CD4-positive, CD25-positive, alpha-beta regulatory T cell (primary cell): ENCODE measurements around the gene RAB44. TPM values are rescaled to one million over a fixed set of nuclear protein-coding genes. Genes with fewer than 3 reads are reported as not detected.
"Not testable (repeated sequence)": the region's sequence is repeated elsewhere in the genome, so short reads cannot be mapped to it uniquely, and the experiment has no call there.

Experiments
- ATAC-seq, 2 donors: fragments of 150-1000 bp; cut with Tn5 transposase; one replicate each; pipeline ENCODE4 v1.10.0; 2021; ENCODE audit warnings: low read depth in 2 of 2, moderate number of reproducible peaks in 2 of 2, moderate library complexity in 1 of 2
- DNase-seq, 3 donors: peaks; one replicate each; pipeline versions ENCODE4 v3.0.0 to v3.0.0-alpha.2; 2012 to 2022; ENCODE audit warnings: mixed read lengths in 1 of 3
- H3K27ac ChIP-seq: one replicate; pipeline ENCODE4 v1.7.0; 2013; ENCODE audit warnings: mild to moderate bottlenecking, low read length; ENCODE audit not compliant: insufficient read depth, poor library complexity, severe bottlenecking
- H3K27me3 ChIP-seq: one replicate; pipeline ENCODE4 v1.7.0; 2013; ENCODE audit warnings: low read length; ENCODE audit not compliant: control insufficient read depth, insufficient read depth
- H3K36me3 ChIP-seq: one replicate; pipeline ENCODE4 v1.7.0; 2013; ENCODE audit warnings: mild to moderate bottlenecking, low read length, moderate library complexity; ENCODE audit not compliant: control insufficient read depth, insufficient read depth
- H3K4me1 ChIP-seq: 2 replicates; pipeline ENCODE4 v1.7.0; 2013; ENCODE audit warnings: mild to moderate bottlenecking, low read length; ENCODE audit not compliant: insufficient read depth, control insufficient read depth, poor library complexity, severe bottlenecking
- H3K4me3 ChIP-seq: one replicate; pipeline ENCODE4 v1.7.0; 2013; ENCODE audit warnings: low read depth, mild to moderate bottlenecking, low read length, moderate library complexity
- H3K9me3 ChIP-seq, 2 experiments: 1 replicate in 1 of 2; 2 replicates in 1 of 2; pipeline ENCODE4 v1.7.0; 2013; ENCODE audit warnings: low read length in 2 of 2, mild to moderate bottlenecking in 1 of 2, moderate library complexity in 1 of 2; ENCODE audit not compliant: control insufficient read depth in 2 of 2
- H3K27ac Mint-ChIP-seq, 3 donors: one replicate each; pipeline ENCODE4 v1.8.0; 2020 to 2022; ENCODE audit warnings: mild to moderate bottlenecking in 3 of 3, mixed read lengths in 3 of 3, moderate library complexity in 2 of 3
- H3K27me3 Mint-ChIP-seq: one replicate; pipeline ENCODE4 v1.8.0; 2022; ENCODE audit warnings: mild to moderate bottlenecking, mixed read lengths
- H3K36me3 Mint-ChIP-seq: one replicate; pipeline ENCODE4 v1.8.0; 2020; ENCODE audit warnings: mixed read lengths
- H3K4me1 Mint-ChIP-seq, 4 donors: one replicate each; pipeline ENCODE4 v1.8.0; 2020 to 2022; ENCODE audit warnings: mixed read lengths in 4 of 4, mild to moderate bottlenecking in 1 of 4
- H3K4me3 Mint-ChIP-seq, 4 donors: one replicate each; pipeline ENCODE4 v1.8.0; 2020 to 2022; ENCODE audit warnings: mild to moderate bottlenecking in 4 of 4, mixed read lengths in 4 of 4, moderate library complexity in 3 of 4
- H3K9me3 Mint-ChIP-seq, 7 donors: one replicate each; pipeline ENCODE4 v1.8.0; 2020 to 2022; ENCODE audit warnings: mixed read lengths in 7 of 7, mild to moderate bottlenecking in 3 of 7, moderate library complexity in 2 of 7
- polyA plus RNA-seq, 4 donors: library from polyadenylated mRNA; unstranded; fragments of 300-500 nt; fragmentation: Illumina TruSeq; gene quantifications; one replicate each; pipeline ENCODE4 v1.2.3, GENCODE V29; 2021
- total RNA-seq: library from RNA; stranded (reverse); gene quantifications from one replicate; pipeline ENCODE4 v1.2.3, GENCODE V29; 2022

The RAB44 gene
- total and polyA plus RNA-seq, 5 donors from 2014 or later, result 0.27 TPM; not detected in 4

GRCh38 chr6:36700831-36701230 lies 3.2 kb downstream of the RAB44 start:
- no peaks in the 10 kb centered on the region for H3K4me1 ChIP-seq
- no peak overlapping the region for H3K27ac ChIP-seq
- H3K9me3 Mint-ChIP-seq, result no peaks in the 10 kb centered on the region
- H3K4me3 ChIP-seq, result no peak overlapping the region
- DNase-seq (no peak), ATAC-seq (no peak)
- H3K27me3 ChIP-seq, result no peaks in the 10 kb centered on the region
- H3K27me3 Mint-ChIP-seq, result peaks cover 4% of the 10 kb centered on the region
- H3K4me1 Mint-ChIP-seq, result no peaks in the 10 kb centered on the region
- no peaks in the 10 kb centered on the region for H3K36me3 Mint-ChIP-seq
- H3K36me3 ChIP-seq, result no peaks in the 10 kb centered on the region
- H3K27ac Mint-ChIP-seq, result no peak overlapping the region
- H3K4me3 Mint-ChIP-seq, result no peak overlapping the region
- H3K9me3 ChIP-seq, result no peaks in the 10 kb centered on the region

- Histone ChIP-seq H3K4me1 (no peaks in the 10 kb centered on the region), H3K4me3 (no peak overlapping the region), H3K36me3 (no peaks in the 10 kb centered on the region), H3K27me3 (no peaks in the 10 kb centered on the region), H3K9me3 (no peaks in the 10 kb centered on the region), H3K27ac (no peak overlapping the region)
- Mint-ChIP-seq H3K27ac (no peak overlapping the region), H3K9me3 (no peaks in the 10 kb centered on the region), H3K4me3 (no peak overlapping the region), H3K4me1 (no peaks in the 10 kb centered on the region), H3K36me3 (no peaks in the 10 kb centered on the region), H3K27me3 (peaks cover 4% of the 10 kb centered on the region)
- peak in 1 of 3 donors; percentile 51 for DNase-seq
- peak in 1 of 2 donors; percentile 42 for ATAC-seq
Measured at GRCh38 chr6:36701401-36701991, 3.9 kb downstream of the RAB44 start.

GRCh38 chr6:36702656-36703055 lies 5.0 kb downstream of the RAB44 start:
- no peak for DNase-seq
- H3K27me3 Mint-ChIP-seq, result peaks cover 4% of the 10 kb centered on the region
- H3K4me1 Mint-ChIP-seq, result no peaks in the 10 kb centered on the region
- H3K27ac Mint-ChIP-seq, result no peak overlapping the region
- Histone ChIP-seq H3K4me3 (no peak overlapping the region), H3K36me3 (no peaks in the 10 kb centered on the region), H3K9me3 (no peaks in the 10 kb centered on the region), H3K4me1 (no peaks in the 10 kb centered on the region), H3K27ac (no peak overlapping the region), H3K27me3 (no peaks in the 10 kb centered on the region)
- no peak for ATAC-seq
- no peaks in the 10 kb centered on the region for H3K36me3 Mint-ChIP-seq
- no peaks in the 10 kb centered on the region for H3K9me3 Mint-ChIP-seq
- H3K4me3 Mint-ChIP-seq, result no peak overlapping the region

GRCh38 chr6:36703081-36703606 lies 5.5 kb downstream of the RAB44 start:
- no peaks in the 10 kb centered on the region for H3K36me3 ChIP-seq

GRCh38 chr6:36703982-36704381 lies 6.4 kb downstream of the RAB44 start:
- Mint-ChIP-seq H3K4me3 (no peak overlapping the region), H3K27ac (no peak overlapping the region), H3K27me3 (no peaks in the 10 kb centered on the region), H3K36me3 (no peaks in the 10 kb centered on the region), H3K4me1 (no peaks in the 10 kb centered on the region), H3K9me3 (no peaks in the 10 kb centered on the region)
- DNase-seq (no peak), ATAC-seq (no peak)
- H3K4me3 ChIP-seq, result no peak overlapping the region
- no peaks in the 10 kb centered on the region for H3K4me1 ChIP-seq
- no peaks in the 10 kb centered on the region for H3K9me3 ChIP-seq
- H3K36me3 ChIP-seq, result no peaks in the 10 kb centered on the region
- H3K27ac ChIP-seq, result no peak overlapping the region
- H3K27me3 ChIP-seq, result no peaks in the 10 kb centered on the region

More at GRCh38 chr6:36703081-36703606, 5.5 kb downstream of the RAB44 start:
- no peak overlapping the region for H3K4me3 Mint-ChIP-seq
- H3K9me3 ChIP-seq, result no peaks in the 10 kb centered on the region
- DNase-seq, result no peak
- no peaks in the 10 kb centered on the region for H3K36me3 Mint-ChIP-seq
- no peak overlapping the region for H3K4me3 ChIP-seq
- H3K4me1 Mint-ChIP-seq, result no peaks in the 10 kb centered on the region
- no peak overlapping the region for H3K27ac ChIP-seq
- H3K27ac Mint-ChIP-seq, result no peak overlapping the region
- no peaks in the 10 kb centered on the region for H3K9me3 Mint-ChIP-seq
- H3K4me1 ChIP-seq, result no peaks in the 10 kb centered on the region
- H3K27me3 ChIP-seq, result no peaks in the 10 kb centered on the region
- peaks cover 4% of the 10 kb centered on the region for H3K27me3 Mint-ChIP-seq
- ATAC-seq, result no peak

- DNase-seq, H3K27me3 Mint-ChIP-seq, ATAC-seq: not testable (repeated sequence)
Measured at GRCh38 chr6:36704961-36705577, 7.4 kb downstream of the RAB44 start.

GRCh38 chr6:36706339-36706738 lies 8.7 kb downstream of the RAB44 start:
- no peaks in the 10 kb centered on the region for H3K4me1 ChIP-seq
- no peaks in the 10 kb centered on the region for H3K27me3 Mint-ChIP-seq
- H3K27ac Mint-ChIP-seq, result no peak overlapping the region
- no peaks in the 10 kb centered on the region for H3K36me3 Mint-ChIP-seq
- no peaks in the 10 kb centered on the region for H3K9me3 Mint-ChIP-seq
- H3K27ac ChIP-seq, result no peak overlapping the region
- H3K27me3 ChIP-seq, result no peaks in the 10 kb centered on the region
- H3K9me3 ChIP-seq, result no peaks in the 10 kb centered on the region
- DNase-seq (no peak), ATAC-seq (no peak)
- H3K4me1 Mint-ChIP-seq, result no peaks in the 10 kb centered on the region
- H3K4me3 Mint-ChIP-seq, result no peak overlapping the region
- no peak overlapping the region for H3K4me3 ChIP-seq
- H3K36me3 ChIP-seq, result no peaks in the 10 kb centered on the region

More at GRCh38 chr6:36704961-36705577, 7.4 kb downstream of the RAB44 start:
- not testable (repeated sequence) for H3K36me3 ChIP-seq, H3K27ac ChIP-seq, H3K36me3 Mint-ChIP-seq, H3K4me3 Mint-ChIP-seq, H3K4me1 Mint-ChIP-seq, H3K4me3 ChIP-seq, H3K9me3 Mint-ChIP-seq, H3K27ac Mint-ChIP-seq, H3K27me3 ChIP-seq, H3K9me3 ChIP-seq, H3K4me1 ChIP-seq

- no peak overlapping the region for H3K27ac ChIP-seq
- Mint-ChIP-seq H3K9me3 (no peaks in the 10 kb centered on the region), H3K27me3 (no peaks in the 10 kb centered on the region), H3K4me3 (no peak overlapping the region), H3K4me1 (no peaks in the 10 kb centered on the region), H3K27ac (no peak overlapping the region), H3K36me3 (no peaks in the 10 kb centered on the region)
- H3K9me3 ChIP-seq, result no peaks in the 10 kb centered on the region
- H3K4me1 ChIP-seq, result no peaks in the 10 kb centered on the region
- no peaks in the 10 kb centered on the region for H3K27me3 ChIP-seq
- H3K4me3 ChIP-seq, result no peak overlapping the region
- ATAC-seq, result no peak
- DNase-seq, result no peak
- no peaks in the 10 kb centered on the region for H3K36me3 ChIP-seq
Measured at GRCh38 chr6:36712816-36713215, 15.2 kb downstream of the RAB44 start.
